GM19035 (cell line): ENCODE data around the gene NCKAP1.
"Not testable (repeated sequence)": the region's sequence is repeated elsewhere in the genome, so short reads cannot be mapped to it uniquely, and the experiment has no call there.

ENCODE experiments used
- ATAC-seq: cut with Tn5 transposase; IDR thresholded peaks from one replicate; pipeline ENCODE4 v1.9.1; 2021; ENCODE audit not compliant: unreplicated experiment

The NCKAP1 gene, protein sequence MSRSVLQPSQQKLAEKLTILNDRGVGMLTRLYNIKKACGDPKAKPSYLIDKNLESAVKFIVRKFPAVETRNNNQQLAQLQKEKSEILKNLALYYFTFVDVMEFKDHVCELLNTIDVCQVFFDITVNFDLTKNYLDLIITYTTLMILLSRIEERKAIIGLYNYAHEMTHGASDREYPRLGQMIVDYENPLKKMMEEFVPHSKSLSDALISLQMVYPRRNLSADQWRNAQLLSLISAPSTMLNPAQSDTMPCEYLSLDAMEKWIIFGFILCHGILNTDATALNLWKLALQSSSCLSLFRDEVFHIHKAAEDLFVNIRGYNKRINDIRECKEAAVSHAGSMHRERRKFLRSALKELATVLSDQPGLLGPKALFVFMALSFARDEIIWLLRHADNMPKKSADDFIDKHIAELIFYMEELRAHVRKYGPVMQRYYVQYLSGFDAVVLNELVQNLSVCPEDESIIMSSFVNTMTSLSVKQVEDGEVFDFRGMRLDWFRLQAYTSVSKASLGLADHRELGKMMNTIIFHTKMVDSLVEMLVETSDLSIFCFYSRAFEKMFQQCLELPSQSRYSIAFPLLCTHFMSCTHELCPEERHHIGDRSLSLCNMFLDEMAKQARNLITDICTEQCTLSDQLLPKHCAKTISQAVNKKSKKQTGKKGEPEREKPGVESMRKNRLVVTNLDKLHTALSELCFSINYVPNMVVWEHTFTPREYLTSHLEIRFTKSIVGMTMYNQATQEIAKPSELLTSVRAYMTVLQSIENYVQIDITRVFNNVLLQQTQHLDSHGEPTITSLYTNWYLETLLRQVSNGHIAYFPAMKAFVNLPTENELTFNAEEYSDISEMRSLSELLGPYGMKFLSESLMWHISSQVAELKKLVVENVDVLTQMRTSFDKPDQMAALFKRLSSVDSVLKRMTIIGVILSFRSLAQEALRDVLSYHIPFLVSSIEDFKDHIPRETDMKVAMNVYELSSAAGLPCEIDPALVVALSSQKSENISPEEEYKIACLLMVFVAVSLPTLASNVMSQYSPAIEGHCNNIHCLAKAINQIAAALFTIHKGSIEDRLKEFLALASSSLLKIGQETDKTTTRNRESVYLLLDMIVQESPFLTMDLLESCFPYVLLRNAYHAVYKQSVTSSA

DNA sequence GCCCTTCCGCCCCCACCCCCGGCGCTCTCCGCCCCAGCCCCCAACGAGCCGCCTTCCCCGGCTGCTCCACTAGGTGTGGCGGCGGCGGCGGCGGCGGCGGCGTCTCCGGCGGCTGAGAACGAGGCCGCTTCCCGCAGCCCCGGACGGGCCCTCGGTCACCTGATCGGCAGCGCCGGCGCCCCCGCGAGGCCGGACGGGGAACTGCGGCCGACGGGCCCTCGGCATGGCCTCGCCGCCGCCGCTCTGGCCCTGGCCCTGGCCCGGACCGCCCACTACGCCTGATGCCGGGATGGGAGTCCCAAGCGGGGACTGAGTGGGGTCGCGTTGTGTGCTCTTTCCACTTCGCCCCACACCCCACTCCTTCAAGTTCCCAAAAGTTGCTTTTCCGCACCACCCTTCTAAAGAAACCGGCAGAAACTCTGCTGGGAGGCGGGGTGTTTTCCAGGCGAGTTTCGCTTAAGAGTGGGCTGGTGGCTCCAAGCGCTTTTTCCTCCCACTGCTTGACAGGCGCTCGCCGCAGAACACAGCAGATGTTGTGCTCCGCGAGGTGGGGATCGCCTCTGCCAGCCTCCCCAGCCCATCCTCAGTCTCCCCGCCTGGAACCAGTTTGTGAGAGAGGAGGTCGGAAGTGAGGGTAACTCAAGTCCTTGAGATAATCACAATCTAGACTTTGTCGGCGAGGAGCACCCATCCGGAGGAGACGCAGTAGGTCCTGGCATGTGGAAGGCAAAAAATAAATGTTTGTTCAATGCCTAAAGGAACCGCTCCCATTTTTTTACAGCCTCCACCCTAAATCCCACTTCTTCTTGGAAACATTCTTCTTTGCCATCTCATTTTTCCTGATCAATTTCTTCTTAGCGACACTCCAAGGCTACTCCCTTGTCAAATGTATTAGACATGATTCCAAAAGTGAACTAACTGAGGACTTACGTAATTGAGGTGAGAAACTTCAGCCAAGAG, at the start of gene NCKAP1:
Gene NCKAP1 (minus strand): TSS at position 117 of the 960 bp plus-strand sequence. CDS start 358 bp downstream, outside the sequence.
- peak; percentile 78 for ATAC-seq

DNA sequence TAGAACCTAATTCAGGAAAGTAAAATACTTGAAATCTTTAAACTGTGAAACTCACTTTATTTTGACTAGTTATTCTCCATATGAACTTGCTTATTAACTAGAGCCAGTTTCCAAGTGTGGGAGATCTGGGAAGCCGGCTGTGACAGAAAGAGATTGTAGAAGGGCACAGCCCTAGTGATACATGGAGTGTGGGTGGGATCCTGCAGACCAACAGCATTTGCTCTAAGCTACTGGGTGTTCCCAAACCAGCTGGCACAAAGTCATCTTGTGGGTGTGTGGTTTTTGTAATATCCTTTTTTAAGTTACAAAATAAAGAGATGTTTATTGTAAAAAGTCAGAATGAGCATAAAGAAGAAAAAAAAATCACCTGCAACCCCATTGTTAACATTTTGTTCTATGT, 43.7 kb upstream of the NCKAP1 start:
- no peak for ATAC-seq

DNA sequence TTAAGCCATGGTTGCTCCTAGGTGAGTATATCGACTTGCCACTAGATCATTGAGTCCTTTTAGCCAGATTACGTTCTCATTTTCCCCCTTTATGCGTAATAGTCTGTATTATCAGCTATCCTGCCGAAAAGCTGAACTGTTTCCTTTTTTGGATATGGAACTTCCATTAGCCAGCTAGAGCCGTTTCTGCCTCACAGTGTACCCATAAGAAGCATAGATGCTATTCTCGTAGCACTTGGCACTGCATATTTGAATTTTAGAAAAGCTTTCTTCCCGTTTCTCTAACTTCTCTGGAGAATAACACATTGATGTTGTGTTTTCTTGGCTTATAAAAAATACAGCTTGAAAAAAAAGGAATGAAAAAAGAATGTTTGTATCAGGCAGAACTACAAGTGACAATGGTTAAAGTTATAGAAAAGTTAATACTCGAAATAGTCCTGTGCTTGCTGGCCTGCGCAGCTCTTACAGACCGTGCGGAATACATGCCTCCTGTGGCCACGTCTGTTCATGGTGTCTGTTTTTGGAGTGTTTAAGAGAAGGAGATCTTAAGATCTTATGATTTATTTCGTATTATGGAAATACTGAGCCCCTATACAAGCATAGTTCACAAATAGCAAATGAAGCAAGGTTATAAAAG, 41.0 kb upstream of the NCKAP1 start:
- peak; percentile 29 for ATAC-seq

DNA sequence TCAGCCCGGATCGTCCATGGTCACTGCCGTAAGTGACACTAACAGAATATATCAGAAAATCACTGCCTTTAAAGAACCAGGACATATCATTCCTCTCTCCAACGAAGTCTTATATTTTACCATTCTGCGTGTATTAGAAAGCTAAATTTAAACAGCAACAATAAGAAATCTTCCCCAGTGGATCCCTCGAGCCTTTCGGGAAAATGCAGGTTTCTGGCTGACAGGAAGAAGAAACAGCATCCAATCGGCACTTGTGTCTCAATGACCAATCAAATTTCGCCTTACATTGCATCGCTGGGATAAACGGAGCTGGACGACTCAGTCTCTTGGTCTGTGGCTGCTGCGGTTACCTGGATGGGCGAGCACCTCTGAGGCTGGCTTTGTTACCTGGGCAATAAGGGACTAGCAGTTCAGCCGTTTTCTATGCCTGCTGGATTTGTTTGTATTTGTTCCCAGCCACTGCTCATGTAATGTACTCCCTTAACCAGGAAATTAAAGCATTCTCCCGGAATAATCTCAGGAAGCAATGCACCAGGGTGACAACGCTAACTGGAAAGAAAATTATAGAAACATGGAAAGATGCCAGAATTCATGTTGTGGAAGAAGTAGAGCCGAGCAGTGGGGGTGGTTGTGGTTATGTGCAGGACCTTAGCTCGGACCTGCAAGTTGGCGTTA, 40.3 kb upstream of the NCKAP1 start, which contains the start of gene DUSP19:
Gene DUSP19 (plus strand): TSS at position 284 of the 675 bp plus-strand sequence. CDS start 187 bp downstream, at position 471.
- ATAC-seq, result peak; percentile 94

DNA sequence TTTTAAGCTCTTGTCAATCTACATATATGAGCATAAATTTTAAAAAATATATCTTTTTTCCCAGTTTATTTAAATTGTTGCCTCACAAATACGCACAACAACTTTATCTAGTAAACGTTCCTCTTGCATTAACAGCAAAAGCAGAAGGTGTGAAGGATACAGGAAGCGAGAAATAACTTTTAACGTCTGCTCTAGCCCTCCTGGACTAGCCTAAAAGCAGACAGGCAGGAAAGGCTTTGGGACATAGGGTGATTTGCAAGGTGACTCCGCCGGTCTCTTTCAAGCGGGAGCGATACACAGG, 39.9 kb upstream of the NCKAP1 start:
- no peak for ATAC-seq

DNA sequence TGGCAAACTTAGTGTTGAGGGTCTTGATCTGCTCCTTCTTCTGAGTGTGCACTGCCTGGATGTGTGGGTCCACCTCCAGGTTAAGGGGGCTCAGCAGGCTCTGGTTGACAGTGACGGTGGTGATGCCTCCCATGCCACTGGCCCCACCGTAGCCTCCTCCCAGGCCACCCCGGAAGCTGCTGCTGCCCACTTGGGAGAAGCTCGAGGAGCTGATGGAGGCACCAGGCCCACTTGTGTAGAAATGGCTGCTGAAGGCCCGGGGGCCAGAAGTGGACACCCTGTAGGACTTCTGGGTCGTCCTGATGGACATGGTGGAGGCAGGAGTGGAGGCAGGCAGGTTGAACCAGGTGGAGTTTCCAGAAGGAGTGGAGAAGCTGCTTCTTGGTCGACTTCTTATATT, 33.9 kb upstream of the NCKAP1 start:
- no peak for ATAC-seq

DNA sequence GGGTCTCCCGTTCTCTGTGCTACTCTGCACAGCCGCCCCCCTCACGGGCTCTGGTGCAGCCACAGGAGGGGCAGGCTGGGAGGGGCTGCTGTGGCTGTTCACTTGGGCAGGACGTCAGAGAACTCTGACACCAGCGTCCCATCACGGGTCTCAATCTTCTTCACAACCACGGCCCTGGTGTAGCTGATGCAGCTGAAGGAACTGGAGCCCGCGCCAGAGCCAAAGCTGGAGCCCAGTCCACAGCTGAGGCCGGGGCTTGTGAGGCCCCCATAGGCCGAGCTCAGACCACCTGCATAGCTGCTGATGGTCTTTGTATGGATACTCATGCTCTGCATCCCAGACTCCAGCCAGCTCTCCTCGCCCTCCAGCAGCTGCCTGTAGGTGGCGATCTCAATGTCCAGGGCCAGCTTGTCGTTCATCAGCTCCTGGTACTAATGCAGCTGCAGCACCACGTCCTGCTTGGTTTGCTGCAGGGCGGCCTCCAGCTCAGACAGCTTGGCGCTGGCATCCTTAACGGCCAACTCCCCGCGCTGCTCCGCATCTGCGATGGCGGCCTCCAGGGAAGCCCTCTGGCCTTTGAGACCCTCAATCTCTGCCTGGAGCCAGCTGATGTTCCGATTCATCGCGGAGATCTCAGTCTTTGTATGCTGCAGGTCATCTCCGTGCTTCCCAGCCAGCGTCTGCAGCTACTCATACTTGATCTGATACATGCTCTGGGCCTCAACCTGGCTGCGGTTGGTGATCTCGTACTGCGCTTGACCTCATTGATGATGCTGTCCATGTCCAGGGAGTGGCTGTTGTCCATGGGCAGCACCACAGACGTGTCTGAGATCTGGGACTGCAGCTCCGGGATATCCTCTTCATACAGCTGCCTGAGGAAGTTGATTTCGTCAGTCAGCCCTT, 32.9 kb upstream of the NCKAP1 start:
- ATAC-seq, result no peak

DNA sequence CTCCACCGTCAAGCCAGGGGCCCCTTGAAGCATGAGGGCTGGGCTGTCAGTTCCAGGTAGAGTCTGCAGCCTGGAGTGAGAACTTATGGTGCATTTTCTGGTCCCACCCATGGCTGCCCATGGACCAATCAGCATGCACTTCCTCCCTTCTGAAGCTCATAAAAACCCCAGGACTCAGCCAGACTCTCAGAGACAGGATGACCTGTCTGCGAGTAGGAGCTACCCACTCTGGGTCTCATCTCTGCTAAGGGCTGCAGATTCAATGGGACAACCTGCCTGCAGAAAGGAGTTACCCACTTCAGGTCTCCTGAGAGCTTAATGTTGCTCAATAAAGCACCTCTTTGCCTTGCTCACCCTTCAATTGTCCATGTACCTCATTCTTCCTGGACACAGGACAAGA, 30.9 kb upstream of the NCKAP1 start:
- no peak for ATAC-seq

DNA sequence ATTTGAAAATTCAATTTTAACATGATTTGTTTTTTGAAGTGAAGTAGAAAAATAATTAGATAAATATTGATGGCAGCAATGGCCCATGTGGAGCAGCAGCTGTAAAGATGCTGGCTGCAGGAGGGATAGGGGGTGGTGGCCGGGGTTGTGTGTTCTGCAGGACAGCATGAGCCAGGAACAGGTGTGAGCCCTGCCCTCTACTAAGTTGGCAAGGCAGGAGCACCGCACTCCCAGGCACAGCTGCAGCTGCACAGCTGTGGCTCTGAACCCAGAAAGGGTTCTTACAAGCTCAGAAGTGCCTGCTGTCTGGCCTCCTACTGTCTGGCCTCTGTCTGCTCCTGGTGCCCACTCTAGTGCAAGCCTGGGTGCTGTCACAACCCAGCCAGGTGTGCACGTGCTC, 30.3 kb upstream of the NCKAP1 start:
- no peak for ATAC-seq

DNA sequence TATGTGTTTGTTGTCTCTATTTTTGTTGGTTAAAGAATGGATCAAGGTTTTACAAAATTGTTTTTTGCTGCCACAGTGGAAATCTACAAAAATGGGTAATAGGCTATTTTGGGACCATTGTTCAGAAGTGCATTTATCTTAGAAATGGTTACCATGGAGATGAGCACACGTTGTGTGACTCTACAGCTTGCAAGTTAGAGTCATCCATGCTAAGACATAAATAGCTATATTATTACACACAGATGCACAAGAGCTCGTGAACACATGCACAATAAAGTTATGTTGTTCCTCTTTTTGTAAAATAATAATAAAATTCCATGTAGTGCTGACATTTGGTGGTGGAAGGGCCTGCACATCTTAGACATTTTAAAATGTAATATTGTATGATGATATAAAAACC, 24.8 kb upstream of the NCKAP1 start:
- ATAC-seq, result no peak

DNA sequence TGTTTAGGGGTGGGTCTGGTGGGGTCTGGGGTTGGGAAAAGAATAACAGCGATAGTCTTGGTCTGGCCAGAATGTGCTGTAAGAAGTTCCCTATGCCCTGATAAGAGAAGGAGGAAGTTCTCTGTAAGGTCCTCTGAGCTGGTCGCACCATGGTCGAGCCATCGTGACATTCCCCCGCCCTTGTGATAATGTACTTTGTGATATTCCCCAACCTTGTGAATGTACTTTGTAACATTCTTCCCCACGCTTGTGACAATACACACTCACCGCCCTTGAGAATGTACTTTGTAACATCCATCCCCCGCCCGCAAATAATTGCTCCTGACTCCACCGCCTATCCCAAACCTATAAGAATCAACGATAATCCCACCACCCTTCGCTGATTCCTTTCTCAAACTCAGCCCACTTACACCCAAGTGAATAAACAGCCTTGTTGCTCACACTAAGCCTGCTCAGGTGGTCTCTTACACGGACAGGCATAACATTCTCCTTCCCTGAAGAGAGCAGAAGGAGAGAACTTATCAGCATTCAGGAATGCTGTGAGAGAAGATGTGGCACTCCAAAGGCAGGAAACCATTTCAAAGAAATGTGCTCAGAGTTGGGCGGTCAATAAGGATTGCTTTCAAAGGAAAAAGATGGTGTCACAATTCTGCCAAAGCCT, 22.4 kb upstream of the NCKAP1 start:
- ATAC-seq, result no peak

DNA sequence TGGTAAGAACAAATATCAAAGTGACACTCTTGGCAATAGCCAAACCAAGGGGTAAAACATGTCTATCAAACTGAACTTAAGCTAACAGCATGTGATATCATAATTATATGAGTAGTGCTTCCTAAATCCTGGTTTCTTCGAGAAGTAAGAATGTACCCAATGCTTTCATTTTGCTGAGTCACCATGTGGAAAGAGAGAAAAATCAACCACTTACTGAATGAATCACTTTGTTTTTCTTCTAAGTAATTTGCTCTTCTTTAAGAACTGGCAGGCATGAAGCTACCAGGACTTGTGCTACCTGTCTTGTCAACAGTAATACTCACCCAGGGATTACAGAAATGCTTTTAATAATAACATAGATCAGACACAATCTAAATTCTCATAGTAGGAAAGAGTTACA, 21.3 kb upstream of the NCKAP1 start:
- ATAC-seq, result no peak

DNA sequence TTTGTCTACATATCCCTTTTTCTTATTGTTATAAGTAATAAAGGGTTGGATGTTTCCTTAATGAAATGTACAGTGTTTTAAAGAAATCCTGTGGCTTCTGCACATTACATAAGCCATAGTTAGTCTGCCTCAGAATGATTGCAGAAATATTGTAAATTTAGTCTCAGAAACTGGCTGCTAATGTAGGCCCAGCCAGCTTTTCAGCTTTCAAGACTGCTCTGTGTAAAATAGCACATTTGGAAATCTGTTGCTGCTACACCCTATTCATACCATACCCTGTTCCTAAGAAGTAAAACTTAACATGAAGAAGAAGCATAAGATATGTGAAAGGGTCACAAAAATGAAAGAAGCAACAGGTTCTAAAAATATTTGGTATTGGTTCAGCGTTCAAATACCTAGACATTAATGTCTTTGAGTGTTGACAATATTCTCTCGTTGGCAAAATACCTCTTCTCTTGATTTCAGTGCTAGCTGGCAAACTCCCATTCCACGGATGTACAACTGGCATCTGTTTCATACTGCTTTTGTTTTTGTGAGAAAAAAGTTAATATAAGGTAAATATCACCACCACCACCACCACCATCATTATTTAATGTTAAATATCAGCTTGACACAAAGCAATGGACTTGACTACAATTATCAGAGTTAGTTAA, 19.2 kb upstream of the NCKAP1 start:
- ATAC-seq, result peak; percentile 57

DNA sequence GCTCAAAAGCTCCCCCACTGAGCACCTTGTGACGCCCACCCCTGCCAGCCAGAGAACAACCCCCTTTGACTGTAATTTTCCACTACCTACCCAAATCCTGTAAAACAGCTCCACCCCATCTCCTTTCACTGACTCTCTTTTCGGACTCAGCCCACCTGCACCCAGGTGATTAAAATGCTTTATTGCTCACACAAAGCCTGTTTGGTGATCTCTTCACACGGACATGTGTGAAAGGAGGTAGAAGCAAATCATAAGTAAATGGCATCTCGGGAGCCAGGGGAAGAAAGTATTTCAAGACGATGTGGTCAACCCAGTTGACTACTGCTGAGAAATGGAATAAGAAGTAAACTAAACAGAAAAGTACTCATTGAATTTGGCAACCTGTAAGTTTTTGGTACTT, 11.2 kb upstream of the NCKAP1 start:
- ATAC-seq, result no peak

DNA sequence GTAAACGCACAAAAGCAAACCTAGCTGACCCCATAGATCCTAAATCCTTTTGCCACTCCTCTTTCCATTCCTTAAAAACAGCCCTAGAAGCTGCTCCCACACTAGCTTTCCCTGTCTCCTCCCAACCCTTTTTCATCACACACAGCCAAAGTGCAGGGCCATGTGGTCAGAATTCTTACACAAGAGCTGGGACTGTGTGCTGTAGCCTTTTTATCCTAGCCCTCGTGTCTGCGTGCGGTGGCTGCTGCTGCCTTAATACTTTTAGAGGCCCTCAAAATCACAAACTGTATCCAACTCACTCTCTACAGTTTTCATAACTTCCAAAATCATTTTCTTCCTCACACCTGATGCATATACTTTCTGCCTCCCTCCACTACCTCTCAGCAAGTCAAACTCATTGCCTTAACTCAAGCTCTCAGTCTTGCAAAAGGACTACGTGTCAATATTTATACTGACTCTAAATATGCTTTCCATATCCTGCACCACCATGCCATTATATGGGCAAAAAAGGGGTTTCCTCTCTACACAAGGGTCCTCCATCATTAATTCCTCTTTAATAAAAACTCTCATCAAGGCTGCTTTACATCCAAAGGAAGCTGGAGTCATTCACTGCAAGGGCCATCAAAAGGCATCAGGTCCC, 9.3 kb upstream of the NCKAP1 start:
- not testable (repeated sequence) for ATAC-seq

DNA sequence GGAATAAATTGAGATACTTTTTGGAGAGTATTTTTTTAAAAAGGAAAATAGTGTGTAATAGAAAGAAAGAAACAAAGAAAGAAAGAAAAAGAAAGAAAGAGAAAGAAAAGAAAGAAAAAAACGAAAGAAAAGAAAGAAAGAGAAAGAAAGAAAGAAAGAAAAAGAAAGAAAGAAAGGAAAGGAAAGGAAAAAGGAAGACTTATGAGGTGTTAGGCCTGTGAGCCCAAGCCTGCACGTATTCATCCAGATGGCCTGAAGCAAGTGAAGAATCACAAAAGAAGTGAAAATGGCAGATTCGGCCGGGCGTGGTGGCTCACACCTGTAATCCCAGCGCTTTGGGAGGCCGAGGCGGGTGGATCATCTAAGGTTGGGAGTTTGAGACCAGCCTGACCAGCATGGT, 5.3 kb upstream of the NCKAP1 start:
- not testable (repeated sequence) for ATAC-seq

DNA sequence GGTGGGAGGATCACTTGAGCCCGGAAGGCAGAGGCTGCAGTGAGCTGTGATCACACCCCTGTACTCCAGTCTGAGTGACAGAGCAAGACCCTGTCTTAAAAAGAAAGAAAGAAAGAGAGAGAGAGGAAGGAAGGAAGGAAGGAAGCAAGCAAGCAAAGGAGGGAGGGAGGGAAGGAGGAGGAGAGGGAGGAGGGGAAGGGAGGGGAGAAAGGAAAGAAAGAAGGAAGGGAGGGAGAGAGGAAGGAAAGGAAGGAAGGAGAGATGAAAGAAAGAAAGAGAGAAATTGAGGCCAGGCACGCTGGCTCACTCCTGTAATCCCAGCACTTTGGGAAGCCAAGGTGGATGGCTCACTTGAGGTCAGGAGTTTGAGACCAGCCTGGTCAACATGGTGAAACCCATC, 2.3 kb upstream of the NCKAP1 start:
- ATAC-seq, result no peak
